Ovary (tissue), 3 donors: ENCODE data around the gene MED13.

ENCODE experiments used
- EP300 ChIP-seq: sonication (generic); formaldehyde crosslinking; IDR thresholded peaks from one replicate; pipeline ENCODE4 v1.6.1; 2017; ENCODE audit warnings: antibody characterized with exemption
- POLR2A ChIP-seq: fragments of 450-650 bp; IDR thresholded peaks from one replicate; pipeline ENCODE4 v1.6.1; 2017; ENCODE audit warnings: antibody characterized with exemption, mild to moderate bottlenecking, moderate library complexity
- TF ChIP-seq, protein P1 (sequence below), 3 donors: fragments of 450-650 bp in 2 of 3; fragments of 200-600 bp in 1 of 3; IDR thresholded peaks; one replicate each; pipeline versions ENCODE4 v1.5.1 to v1.8.0; 2016 to 2022; ENCODE audit warnings: antibody characterized with exemption in 3 of 3, mild to moderate bottlenecking in 1 of 3
- donor health status: DM: no; HTN: no; CAD: no.

GRCh38 chr17:61895391-61895790 is 169.7 kb downstream of the MED13 start:
- TF ChIP-seq POLR2A, result no peak
- TF ChIP-seq, protein P1, sequence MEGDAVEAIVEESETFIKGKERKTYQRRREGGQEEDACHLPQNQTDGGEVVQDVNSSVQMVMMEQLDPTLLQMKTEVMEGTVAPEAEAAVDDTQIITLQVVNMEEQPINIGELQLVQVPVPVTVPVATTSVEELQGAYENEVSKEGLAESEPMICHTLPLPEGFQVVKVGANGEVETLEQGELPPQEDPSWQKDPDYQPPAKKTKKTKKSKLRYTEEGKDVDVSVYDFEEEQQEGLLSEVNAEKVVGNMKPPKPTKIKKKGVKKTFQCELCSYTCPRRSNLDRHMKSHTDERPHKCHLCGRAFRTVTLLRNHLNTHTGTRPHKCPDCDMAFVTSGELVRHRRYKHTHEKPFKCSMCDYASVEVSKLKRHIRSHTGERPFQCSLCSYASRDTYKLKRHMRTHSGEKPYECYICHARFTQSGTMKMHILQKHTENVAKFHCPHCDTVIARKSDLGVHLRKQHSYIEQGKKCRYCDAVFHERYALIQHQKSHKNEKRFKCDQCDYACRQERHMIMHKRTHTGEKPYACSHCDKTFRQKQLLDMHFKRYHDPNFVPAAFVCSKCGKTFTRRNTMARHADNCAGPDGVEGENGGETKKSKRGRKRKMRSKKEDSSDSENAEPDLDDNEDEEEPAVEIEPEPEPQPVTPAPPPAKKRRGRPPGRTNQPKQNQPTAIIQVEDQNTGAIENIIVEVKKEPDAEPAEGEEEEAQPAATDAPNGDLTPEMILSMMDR (IDR thresholded peaks at IDR 0.05), result no peak
- no peak for TF ChIP-seq EP300
